Inflammatory macrophage treated with lipopolysaccharide for 4 hours (primary cell): ENCODE data around the gene HSD17B8.

Experiments used
- DNase-seq: peaks from one replicate; pipeline ENCODE4 v3.0.0-alpha.2; 2020

The HSD17B8 gene

DNA sequence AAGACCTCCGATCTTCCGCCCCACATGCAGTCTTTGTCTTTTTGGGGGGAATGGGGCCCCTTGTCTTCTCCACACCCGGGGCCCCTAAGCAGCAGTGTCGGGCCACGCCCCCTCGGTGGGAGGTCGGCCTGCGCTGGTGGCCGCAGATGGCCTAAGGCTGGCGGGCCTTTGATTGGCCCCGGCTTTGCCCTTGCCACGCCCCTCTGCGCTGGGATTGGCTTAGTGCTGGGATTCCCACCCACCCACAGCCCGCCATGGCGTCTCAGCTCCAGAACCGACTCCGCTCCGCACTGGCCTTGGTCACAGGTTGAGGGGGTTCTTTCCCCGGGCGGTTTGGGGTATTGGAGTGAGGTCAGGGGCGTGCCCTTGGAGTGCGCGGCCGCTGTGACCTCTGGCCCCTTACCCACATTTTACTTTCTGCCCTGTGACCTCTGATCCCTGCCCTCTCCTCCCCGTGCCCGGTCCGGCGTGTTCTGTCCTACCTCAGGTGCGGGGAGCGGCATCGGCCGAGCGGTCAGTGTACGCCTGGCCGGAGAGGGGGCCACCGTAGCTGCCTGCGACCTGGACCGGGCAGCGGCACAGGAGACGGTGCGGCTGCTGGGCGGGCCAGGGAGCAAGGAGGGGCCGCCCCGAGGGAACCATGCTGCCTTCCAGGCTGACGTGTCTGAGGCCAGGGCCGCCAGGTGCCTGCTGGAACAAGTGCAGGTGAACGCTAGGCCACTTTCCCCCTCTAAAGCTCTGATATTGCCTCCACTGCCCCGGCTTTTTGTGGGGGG lies at the start of gene HSD17B8:
TSS of gene HSD17B8 (plus strand) at position 241 of the 776 bp plus-strand sequence. CDS start at position 255, 14 bp downstream.
- peak; percentile 91 for DNase-seq

DNA sequence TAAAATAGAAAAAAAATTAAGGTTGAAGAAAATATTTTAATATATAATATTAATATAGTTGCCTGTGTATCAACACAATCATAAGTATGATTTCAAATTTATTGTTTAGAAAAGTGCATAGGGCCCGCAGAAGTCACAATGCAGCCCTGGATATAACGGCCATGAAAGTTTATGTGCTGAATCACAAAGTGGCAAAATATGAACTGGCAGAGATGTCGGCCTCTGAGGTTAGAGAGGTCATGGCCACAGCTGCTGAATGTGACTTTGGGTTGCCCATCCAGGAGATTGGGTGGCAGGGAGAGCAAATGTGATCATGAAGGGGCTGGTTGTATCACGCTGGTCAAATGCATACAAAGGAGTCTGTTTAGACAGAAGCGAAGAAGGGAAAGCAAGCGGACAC lies 47.9 kb upstream of the HSD17B8 start:
- no peak for DNase-seq

DNA sequence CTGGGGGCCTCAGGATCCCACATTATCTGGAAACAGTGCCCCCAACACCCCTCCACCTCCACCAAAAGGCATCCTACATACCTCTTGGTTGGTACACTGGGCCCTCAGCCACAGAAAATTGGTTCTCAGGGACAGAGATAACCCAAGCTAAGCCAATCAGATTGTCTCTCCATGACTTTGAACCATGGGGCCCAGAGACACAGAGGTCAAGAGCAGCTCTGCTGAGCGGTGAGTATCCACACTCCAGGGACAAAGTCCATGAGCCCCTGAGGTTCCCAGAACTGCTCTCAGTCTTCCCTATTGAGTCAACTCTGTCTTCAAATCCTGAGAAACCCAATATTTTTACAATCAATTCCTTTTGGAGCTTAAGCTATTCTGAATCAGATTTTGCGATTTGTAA lies 47.5 kb upstream of the HSD17B8 start:
- DNase-seq = no peak

DNA sequence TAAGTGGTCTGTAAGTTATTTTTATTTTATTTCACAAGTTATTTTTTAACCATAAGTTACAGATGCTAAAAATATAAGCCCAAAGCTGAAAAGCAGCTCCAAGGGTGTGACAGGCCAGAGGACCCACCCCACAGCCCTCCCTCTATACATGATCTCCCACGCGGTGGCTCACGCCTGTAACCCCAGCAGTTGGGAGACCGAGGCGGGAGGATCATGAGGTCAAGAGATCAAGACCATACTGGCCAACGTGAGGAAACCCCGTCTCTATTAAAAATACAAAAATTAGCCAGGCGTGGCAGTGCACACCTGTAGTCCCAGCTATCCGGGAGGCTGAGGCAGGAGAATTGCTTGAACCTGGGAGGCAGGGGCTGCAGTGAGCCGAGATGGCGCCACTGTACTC lies 44.4 kb upstream of the HSD17B8 start:
- no peak for DNase-seq

DNA sequence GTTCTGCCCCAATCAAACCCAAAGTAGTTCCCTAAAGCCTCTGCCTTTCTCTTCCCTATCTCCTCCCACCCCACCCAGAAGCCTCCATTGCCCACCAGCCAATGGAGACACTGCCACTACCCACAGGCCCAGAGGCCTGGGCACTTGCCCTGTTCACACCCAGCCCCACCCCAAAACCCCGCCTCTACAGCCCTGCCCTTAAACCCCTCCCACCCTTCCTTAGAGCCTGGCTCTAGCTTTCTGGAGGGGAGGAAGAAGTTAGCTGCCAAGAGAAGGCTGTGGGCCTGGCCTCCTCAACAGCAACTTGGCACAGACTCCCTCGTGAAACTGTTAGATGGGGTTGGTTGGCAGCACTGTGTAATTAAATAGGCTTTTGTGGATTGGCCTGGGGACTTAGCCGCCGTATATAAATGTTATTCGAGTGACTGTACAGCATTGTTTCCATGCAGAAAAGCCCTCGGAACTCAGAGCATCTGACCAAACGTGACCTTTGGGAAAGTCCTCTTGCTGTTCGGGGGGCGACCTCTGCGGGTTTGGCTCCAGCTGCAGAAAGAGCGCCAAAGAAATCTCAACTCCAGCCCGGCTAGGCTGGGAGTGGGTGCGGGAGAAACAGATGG lies 43.6 kb upstream of the HSD17B8 start:
- peak; percentile 75 for DNase-seq

GRCh38 chr6:33161354-33162331 lies 42.8 kb upstream of the HSD17B8 start:
- peak; percentile 84 for DNase-seq

DNA sequence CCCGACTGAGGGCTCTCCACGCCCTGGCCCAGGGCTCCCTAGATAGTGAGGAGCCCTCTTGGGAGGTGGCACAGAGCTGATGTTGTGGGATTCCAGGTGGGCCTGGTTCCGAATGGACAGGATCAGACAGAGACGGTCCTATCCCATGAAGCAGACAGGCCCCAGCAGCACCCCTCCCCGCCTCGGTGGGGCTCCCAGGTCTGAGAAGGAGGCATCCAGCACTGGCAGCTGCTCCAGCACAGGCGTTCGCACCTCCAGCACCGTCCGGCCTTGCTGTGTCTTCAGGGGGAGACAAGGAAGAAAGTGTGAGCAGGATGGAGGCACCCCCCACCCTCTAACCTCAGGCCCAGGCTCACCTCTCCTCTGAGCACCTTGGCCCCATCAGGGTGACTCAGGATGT lies 40.9 kb upstream of the HSD17B8 start:
- DNase-seq = no peak

- no peak for DNase-seq
These were observed 40.3 kb upstream of the HSD17B8 start for GRCh38 chr6:33164176-33164575.

- no peak for DNase-seq
These were observed 39.6 kb upstream of the HSD17B8 start for GRCh38 chr6:33164665-33165373.

DNA sequence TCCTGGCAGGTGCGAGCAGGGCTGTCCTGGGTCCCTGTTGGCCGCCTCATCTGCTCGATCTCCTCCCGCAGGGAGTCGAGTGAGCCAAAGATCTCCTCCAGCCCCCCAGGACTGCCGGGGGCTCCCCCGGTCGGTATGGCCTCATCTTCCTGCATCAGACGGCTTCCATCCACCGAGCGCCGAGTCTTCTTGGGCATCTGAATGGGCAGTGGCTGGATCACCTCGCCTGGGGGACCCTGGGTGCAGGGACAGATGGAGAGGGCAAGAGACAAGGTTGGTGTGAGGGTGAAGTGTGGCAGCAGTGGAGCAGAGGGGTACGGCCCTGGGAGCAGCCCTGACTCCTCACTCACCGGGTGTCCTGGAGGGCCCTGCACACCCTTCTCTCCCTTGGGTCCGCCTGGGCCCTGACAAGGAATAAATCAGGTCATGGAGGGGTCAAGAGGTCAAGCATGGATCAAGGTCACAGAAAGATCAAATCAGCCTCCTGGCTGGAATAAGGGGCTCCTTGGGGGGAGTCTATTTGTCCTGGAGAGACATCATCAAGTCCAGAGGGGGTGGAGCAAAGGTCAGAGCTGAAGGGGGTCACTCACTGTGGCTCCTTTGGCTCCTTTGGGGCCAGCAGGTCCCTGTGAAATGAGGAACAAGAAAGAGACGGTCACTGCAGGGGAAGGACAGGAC lies 38.7 kb upstream of the HSD17B8 start:
- no peak for DNase-seq

GRCh38 chr6:33166363-33166762 lies 38.1 kb upstream of the HSD17B8 start:
- DNase-seq = no peak

- no peak for DNase-seq
These were observed 37.6 kb upstream of the HSD17B8 start for GRCh38 chr6:33166811-33167210.

GRCh38 chr6:33167374-33168283 lies 36.8 kb upstream of the HSD17B8 start:
- no peak for DNase-seq

- DNase-seq = no peak
These were observed 36.2 kb upstream of the HSD17B8 start for GRCh38 chr6:33168284-33168601.

DNA sequence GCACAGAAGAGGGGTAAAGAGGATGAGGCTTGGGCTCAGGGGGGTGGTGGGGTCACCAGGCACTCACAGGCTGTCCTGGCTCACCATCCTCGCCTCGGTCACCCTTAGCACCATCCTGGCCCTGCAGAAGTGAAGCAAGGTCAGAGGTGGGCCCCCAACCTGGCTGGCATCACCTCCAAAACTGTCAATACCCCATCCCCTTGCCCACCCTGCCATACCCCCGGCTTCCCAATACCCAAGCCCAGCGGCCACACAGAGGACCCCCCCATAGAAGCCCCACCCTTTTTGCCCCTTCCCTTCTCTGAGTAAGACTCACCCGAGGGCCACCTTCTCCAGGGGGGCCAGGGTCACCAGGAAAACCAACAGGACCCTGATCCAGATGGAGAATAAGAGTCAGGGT lies 35.8 kb upstream of the HSD17B8 start:
- no peak for DNase-seq

DNA sequence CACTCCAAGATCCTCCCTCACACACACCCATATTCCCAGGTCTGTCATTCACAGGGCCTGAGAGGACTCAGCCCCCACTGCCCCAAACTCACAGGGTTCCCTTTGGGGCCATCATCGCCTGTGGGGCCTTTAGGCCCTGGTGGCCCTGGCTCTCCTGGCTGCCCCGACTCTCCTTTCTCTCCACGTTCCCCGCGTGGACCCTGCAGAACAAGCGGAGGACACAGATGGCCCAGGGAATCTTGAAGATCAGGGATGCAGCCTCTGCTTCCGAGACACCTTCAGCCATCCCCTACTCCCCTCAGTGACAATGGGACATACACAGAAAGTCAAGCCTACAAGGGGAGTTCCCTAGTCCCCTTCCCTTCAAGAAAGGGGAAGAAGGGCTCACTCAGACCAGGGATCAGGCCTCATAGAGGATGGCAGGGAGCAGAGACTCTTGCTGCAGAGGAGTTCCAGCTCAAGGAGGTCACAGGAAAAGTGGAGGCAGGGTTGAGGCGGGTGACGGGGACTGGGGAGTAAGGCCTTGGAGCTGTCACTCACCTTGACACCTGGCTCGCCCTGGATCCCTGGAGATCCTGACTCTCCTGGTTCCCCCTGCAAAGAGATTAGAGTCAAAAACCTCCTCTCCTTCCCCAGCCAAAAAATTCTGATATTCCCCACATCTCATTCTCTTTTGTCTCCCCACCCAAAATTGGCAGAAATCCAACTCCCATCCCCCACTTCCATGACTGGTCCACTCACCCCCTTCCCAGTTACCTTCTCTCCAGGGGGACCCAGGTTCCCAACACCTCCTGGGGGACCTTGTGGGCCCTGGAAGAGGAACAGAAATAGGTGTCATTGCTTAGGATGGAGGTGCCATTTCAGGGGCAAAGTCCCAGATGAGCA lies 34.9 kb upstream of the HSD17B8 start:
- peak; percentile 25 for DNase-seq

- no peak for DNase-seq
These were observed 34.1 kb upstream of the HSD17B8 start for GRCh38 chr6:33170176-33171015.

DNA sequence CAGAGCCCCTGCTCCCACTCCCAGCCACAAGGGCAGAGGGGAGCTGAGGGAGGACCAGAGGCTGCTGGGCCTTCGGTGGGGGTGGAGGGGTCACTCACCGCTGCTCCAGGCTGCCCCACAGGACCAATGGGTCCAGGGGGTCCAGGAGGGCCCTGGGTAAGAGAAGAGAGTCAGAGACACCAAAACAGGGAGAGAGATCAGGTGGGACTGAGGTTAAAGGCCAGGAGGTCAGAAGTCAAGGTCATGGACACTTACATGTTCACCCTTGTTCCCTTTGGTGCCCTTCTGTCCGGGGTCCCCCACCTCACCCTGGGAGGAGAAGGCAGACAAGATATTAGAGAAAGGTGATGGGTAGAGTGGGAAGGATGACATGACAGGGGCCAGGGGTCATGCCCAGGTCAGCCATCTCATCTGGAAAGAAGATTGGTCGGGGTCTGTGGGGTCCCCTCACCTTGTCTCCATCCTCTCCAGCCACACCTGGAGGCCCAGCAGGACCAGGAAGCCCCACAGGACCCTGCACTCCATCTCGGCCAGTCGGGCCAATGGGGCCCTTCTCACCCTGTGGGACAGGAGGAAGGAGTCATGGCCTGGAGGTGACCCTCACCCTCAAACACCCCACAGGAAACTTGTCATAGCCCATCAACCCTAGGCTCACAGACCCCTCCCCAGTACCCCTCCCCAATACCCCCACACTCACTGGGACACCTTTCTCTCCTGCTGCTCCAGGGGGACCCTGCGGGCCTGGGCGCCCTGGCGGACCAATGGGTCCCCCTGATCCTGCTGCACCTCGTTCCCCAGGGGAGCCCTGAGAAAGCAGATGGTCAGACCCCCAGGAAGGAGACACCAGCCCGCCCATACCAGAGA lies 33.2 kb upstream of the HSD17B8 start:
- DNase-seq = no peak
